HG03135 (cell line): ENCODE measurements around the gene FOLH1.
"Not testable (repeated sequence)": the region's sequence is repeated elsewhere in the genome, so short reads cannot be mapped to it uniquely, and the experiment has no call there.

Source experiments
- ATAC-seq: cut with Tn5 transposase; IDR thresholded peaks from one replicate; pipeline ENCODE4 v1.9.1; 2021; ENCODE audit warnings: mild to moderate bottlenecking, moderate library complexity; ENCODE audit not compliant: unreplicated experiment

FOLH1 gene

DNA sequence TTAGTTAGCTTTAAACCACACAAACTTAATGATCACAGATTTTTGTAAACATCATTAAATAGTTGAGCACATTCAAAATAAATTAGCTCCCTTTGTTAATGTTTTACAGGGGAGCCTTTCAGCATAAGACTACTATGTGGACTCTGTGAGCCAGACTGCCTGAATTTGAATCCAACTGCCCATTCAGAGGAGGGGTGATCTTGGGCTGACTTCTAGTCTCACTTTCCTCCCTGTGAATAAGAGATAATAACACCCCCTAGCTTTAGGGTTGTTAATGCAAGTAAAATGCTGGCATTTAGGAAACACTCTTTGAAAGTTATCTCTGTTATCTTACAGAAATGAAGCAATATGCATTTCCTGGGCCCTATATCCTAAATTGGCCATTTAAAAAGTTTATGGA is 23.6 kb downstream of the FOLH1 start:
- not testable (repeated sequence) for ATAC-seq

DNA sequence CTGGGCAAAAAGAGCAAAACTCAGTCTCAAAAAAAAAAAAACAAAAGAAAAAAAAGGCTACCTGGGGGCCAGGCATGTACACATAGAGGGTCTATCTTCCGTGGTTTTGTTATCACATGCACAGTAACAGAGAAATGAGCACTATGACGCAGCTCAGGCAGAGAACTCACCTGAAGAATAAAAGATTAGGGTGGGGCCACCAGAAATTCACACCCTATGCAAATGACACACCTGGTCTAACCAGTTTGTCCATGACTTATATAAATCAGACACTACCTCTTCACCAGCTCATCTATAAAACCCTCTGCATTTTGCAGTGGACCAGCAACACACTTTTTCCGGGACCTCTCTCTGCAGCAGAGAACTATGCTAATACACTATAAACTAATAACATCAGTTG is 30.5 kb downstream of the FOLH1 start:
- ATAC-seq: not testable (repeated sequence)

DNA sequence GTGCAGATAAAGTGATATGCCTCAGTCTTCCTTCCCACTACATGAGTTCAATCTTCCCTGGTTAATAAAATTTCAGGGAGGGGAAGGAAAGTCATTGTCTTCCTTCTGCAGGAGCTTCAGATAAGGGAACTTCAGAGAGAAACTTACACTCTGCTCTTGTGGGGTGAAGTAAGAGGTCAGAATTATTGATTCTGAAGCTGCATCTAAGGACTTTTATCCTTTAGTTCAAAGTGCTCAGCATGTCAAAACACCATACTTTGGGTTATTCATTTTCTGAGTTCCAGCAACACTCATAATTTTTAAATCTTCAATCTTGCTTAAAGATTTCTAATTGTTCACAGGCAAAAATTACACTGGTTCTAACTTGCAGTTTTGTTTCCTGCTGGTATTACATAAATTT is 33.0 kb downstream of the FOLH1 start:
- not testable (repeated sequence) for ATAC-seq

DNA sequence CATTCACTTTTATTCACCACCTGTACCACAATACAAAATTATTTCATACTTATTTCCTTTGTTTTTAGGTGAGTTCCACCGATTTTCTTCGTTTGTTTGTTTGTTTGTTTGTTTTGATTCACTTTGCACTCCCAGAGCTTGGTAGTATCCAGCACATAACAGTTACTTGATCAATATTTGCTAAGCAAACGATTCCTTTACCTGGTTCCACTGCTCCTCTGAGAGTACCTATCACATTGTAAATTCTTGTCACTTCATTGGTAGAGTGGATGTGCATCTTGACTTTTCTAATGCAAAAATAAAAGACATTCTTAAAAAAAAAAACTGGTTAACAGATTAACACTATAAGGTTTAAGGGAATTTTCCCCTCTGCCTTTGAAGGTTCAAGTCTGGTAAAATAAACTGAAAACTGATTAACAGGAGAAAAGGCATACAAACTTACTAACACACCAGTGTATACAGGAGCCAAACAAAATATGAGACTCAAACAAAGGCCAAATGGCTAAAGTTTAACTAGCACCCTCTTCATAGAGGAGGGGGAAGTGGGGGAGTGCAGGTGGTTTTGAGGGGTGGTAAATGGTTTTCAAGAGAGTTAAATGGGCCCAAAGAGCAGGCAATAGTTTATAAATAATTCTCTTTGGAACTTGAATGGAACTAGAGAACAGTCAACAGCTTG is 33.6 kb downstream of the FOLH1 start:
- ATAC-seq: not testable (repeated sequence)

DNA sequence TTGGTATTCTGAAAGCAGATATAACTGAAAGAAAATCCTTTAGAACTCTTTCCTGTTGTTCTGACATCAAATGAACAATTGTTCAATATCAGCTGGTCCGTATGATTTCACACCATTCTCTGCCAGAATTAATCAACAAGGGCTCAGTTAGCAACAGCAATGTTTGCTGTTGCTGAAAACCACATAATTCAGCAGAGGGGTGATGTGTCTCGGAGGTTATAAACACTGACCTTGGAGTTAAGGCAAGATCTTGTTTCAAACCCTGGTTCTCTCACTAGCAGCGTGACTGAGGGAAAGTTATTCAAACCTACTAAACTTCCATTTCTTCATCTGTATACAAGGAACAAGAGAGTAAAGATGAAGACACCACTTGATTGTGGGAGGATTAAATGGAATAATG is 36.8 kb downstream of the FOLH1 start:
- ATAC-seq: not testable (repeated sequence)

DNA sequence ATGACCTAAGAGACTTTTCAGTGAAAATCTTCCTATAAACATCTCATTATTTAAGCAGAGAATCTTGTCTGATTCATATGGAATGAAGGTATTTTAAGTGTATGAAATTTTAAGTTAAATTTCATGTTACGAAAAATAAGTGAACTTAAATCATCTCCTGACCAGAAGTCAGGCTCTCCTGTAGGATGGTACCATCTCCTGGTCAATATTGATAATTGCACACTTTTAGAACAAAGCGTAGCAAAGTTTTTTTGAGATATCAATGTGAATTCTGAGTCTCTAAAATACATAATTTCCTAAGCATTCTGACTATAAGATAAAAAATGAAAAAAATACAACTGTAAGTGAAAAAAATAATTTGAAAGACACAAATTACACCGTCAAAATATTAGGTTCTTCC is 38.8 kb downstream of the FOLH1 start:
- not testable (repeated sequence) for ATAC-seq

DNA sequence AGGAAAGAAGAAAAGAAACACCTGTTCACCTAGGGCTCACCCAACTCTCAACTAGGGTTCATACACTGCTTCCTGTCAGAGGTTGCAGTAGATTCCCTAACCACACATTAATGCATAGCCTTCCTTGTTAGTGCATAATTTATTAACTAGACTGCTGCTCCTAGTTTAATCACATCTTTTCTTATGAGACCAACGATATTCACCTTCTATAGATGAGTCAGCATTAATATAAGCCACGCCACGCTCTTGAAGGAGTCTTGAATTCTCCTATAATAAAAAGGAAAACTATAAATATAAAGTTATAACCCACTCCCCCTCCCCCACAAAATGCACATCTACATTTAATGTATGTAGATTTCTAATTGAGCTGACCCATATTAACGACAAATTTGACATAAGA is 39.4 kb downstream of the FOLH1 start:
- not testable (repeated sequence) for ATAC-seq

DNA sequence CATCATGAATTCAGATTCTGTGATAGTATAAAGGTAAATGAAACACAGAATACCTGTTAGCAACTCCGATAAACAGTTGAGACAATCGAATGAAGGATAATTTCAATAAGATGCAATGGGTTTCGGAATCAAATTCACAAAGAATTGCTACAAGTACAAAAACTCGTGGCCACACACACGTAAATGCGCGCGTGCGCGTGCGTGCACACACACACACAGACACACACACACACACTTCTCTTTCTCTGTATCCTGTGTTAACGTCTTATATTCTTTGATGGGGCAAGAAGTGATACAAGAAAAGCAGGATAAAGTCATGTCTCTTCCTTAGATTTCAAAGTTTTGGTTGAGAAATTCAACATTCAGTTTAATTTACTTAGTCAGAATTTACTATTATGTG is 57.2 kb downstream of the FOLH1 start:
- ATAC-seq: no peak

DNA sequence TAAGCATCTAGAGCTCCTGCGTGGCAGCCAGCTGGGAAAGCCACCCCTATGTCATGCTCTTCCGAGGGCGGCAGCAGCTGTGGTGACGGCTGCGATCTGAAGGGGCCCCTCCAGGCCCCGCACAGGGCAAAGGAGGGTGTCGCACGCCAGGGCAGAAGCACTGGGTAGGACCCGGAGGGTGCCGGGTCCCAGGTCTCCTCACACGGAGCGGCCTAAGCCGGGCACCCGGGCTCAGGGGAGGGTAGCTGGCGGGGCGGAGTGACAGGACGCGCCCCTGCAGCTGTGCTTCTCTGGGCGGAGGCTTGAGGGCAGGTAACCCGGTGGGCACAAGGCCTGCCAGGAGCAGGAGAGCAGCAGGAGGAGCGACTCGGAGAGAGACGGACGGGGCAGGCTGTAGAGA is 106.0 kb downstream of the FOLH1 start:
- ATAC-seq: not testable (repeated sequence)
